Prostate gland (tissue), 2 donors: ENCODE data around the gene CTSW.

Experiments
- POLR2A ChIP-seq: fragments of 450-650 bp; IDR thresholded peaks from one replicate; pipeline ENCODE4 v1.6.1; 2016; ENCODE audit warnings: antibody characterized with exemption, mild to moderate bottlenecking
- POLR2AphosphoS5 ChIP-seq: sonication (generic); formaldehyde crosslinking; IDR thresholded peaks from one replicate; pipeline ENCODE4 v1.6.1; 2017; ENCODE audit warnings: antibody characterized with exemption
- TF ChIP-seq, protein P1 (sequence below), 4 experiments: fragments of 200-600 bp in 2 of 4; fragments of 450-650 bp in 2 of 4; sonication (generic) in 2 of 4; IDR thresholded peaks; 1 replicate in 3 of 4; 2 replicates in 1 of 4; pipeline ENCODE4 v1.5.1; 2016 to 2019; ENCODE audit warnings: antibody characterized with exemption in 4 of 4, mild to moderate bottlenecking in 2 of 4, moderate library complexity in 2 of 4

DNA sequence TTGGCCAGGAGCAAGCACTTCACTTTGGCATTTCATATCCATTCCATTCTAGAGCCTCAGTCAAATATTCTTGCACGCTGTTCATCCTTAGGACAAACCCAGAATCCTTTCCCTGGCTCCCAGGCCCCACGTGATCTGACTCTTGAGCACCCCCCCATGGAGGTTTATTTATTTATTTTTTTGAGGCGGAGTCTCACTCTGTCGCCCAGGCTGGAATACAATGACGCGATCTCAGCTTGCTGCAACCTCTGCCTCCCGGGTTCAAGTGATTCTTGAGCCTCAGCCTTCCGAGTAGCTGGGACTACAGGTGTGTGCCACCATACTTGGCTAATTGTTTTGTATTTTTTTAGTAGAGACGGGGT is 52.9 kb downstream of the CTSW start:
- TF ChIP-seq, protein P1, sequence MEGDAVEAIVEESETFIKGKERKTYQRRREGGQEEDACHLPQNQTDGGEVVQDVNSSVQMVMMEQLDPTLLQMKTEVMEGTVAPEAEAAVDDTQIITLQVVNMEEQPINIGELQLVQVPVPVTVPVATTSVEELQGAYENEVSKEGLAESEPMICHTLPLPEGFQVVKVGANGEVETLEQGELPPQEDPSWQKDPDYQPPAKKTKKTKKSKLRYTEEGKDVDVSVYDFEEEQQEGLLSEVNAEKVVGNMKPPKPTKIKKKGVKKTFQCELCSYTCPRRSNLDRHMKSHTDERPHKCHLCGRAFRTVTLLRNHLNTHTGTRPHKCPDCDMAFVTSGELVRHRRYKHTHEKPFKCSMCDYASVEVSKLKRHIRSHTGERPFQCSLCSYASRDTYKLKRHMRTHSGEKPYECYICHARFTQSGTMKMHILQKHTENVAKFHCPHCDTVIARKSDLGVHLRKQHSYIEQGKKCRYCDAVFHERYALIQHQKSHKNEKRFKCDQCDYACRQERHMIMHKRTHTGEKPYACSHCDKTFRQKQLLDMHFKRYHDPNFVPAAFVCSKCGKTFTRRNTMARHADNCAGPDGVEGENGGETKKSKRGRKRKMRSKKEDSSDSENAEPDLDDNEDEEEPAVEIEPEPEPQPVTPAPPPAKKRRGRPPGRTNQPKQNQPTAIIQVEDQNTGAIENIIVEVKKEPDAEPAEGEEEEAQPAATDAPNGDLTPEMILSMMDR (IDR thresholded peaks at IDR 0.05) = no peak
- TF ChIP-seq POLR2A (no peak), POLR2AphosphoS5 (no peak)
